Stimulated activated naive CD4-positive, alpha-beta T cell treated with Interleukin-2 at 50 U/mL for 16 hours (primary cell): Measurements from ENCODE around the gene SHROOM3.

Source experiments
- DNase-seq: peaks from one replicate; lab custom pipeline; 2025; lab: John Stamatoyannopoulos, UW

The SHROOM3 gene

DNA sequence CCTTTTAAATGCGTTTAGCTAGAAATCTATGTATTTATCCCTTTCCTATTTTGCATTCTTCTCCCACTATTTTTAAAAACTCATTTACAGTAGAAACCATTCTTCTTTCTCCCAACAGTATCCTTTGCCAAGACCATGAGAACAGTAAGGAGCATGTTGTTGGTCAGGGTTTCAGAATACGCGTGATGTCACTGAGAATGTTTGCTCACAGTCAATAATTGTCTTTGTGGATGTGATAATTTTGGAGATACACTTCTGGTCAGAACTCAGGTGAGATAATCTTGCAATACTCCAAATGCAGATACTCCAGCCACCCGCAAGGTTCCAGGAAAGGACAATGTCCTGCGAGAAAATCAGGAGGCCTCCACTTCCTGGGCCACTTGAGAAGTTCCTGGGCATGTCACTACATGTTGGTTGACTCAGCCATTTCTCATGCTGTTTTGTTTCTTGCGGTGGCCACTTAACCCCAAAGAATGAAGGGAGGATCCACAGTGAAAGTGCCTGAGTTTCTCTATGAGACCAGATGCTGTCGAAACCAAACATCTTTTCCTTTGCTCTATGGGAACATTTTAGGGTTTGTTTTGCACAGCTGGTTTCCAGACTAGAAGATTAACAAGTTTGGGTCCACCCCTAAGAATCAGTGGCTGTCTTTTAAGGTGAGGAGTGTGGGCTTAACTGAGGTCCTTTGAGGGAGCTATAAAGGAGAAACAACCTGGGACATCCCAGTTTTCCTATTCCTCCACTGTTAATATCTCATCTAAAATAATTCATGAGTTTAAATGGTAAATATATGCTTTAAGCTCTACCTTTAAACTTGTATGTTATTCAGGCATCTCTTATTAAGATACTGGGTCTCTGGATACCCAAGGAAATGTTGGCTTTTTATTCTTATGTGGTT lies 346.9 kb downstream of the SHROOM3 start:
- no peak for DNase-seq

DNA sequence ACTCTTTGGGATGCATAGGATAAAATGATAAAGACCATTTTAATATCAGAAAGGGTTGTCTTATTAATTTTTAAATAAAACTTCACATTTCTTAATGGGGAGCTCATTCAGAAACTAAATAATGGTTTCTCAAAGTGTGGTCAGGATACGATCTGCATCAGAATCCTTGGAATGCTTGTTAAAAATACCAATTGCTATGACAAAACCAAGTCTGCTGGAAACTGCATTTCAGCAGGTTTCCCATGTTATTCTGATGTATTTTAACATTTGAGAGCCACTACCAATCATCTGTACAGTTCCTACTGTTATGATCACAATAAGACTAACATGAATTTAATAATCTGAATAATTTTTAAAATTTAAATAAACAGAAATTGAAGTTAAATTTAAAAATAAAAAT lies 347.8 kb downstream of the SHROOM3 start:
- no peak for DNase-seq

GRCh38 chr4:76783836-76784235 lies 348.8 kb downstream of the SHROOM3 start:
- DNase-seq, result no peak

DNA sequence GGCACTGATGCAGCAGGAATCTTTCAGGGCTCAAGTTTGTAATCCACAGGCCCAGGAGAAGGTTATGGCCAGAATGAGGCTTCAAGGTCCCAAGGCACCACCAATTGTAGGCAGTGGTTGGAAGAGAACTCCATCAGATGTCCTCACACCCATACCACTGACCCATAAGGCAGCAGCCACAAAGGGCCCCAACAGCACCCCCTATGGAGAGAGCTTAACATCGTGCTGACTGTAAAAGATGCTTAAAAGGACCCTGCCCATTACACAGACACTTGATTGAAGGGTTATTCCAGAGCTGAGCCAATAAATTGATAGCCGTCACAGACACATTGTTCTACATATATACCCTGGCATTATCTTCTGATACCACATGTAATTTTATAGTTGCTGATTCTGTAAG lies 349.2 kb downstream of the SHROOM3 start:
- no peak for DNase-seq

DNA sequence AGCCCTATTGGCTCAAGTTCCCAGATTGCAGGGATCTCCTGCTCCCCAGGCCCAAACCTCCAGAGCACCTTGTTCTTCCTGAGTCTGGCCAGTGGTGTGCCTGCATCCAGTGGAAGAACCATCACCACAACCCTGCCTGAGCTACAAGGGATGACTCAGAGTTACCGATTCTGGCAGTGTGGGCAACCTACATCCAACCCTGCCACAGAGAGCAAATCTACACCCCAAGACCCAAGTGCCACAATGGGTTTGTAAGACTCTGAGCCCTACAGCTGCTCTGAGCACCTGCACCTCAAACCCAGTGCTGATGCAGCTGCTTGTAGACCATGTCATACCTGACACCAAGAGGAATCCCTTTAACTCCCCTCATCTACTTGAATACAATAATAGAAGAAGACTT lies 352.9 kb downstream of the SHROOM3 start:
- DNase-seq, result no peak

DNA sequence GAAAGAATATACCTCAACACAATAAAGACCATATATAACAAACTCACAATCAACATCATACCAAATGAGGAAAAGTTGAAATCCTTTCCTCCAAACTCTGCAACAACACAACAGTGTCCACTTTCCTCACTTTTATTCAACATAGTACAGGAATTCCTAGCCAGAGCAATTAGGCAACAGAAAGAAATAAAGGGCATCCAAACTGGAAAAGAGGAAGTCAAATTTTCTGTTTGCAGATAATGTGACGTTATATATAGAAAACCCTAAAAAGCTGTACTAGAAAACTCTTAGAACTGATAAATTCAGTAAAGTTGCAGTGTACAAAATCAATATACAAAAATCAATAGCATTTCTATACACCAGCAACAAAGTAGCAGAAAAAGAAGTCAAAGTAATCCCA lies 355.3 kb downstream of the SHROOM3 start:
- DNase-seq, result no peak

DNA sequence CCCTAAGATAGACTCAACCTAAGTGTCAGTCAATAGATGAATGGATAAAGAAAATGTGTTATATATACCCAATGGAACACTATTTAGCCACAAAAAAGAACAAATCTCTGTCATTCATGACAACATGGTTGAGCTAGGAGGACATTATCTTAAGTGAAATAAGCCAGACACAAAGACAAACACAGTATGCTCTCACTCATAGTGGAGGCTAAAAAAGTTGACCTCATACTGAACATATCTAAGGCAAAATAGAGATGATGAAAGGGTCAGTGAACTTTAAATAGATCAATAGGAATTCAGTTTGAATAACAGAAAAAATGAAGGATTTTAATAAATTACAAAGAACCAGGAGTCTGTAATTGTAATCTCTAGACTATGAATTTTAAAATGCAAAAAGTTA lies 356.4 kb downstream of the SHROOM3 start:
- DNase-seq, result no peak

DNA sequence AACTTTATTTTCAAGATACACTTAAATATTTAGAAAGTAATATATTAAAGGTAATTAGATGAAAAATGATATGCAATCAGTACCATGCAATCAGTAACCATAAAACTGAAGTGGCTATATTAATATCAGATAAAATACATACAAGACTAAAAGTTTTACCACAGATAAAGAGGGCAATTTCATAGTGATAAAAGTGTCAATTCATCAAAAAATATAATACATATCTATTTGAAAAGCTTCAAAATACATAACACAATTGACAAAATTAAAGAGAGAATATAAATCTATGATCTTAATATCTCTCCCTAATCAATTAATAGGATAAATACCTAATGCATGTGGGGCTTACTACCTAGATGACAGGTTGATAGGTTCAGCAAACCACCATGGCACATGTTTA lies 357.4 kb downstream of the SHROOM3 start:
- DNase-seq, result no peak

DNA sequence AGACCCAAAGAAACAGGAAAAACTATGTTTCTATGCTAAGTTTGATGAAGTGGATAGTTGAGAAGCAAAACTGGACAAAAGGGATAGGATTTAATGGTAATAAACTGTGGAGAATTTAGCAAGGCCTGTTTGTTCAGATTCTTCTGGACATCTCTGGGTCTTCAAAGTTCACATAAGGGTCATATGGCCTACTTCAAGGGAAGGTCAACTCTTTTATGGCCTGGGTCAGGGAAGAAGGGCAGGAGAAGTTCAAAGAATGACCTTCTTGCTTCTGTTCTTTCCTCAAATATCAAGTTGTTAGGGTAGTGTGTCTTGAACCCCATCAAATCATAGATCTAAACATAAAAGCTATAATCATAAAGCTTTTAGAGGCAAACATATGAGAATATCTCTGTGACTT lies 360.2 kb downstream of the SHROOM3 start:
- no peak for DNase-seq

DNA sequence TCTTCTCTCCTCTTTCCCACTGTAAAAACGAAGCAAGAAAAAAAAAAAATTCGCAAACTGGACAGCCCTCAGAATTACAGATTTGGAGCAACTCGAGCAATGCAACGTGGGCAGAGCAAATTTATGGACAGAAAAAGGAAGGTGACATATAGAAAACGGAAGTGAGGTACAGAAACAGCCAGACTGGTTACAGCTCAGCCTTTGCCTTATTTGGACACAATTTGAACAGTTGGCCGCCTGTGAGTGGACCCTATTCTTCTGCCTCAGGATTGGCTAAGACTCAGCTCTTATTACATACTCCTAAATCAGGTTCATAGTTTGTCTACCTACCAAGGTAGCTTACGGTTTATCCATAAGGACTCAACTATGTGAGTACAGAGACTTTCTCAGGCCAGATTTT lies 364.1 kb downstream of the SHROOM3 start:
- no peak for DNase-seq

DNA sequence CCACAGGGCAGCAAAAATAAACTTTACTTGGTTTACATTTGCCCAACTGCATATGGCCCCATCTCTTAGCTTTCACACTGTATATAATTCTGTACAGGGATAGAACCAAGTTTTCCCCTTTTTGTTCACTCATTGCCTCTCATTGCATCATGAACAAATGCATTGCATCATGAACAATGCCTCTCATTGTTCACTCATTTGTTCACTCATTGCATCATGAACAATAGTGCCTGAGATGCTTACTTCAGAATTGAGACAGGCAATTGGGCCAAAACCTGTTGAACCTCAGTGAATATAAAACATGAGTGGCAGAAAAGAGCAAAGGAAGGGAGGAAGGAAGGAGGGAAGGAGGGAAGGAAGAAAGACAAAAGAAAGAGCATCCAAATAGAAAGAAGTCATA lies 364.7 kb downstream of the SHROOM3 start:
- no peak for DNase-seq

GRCh38 chr4:76800902-76801301 lies 365.9 kb downstream of the SHROOM3 start:
- no peak for DNase-seq

GRCh38 chr4:76801621-76802235 lies 366.7 kb downstream of the SHROOM3 start:
- DNase-seq, result no peak

- no peak for DNase-seq
Observed at GRCh38 chr4:76802236-76803021, 367.4 kb downstream of the SHROOM3 start.

DNA sequence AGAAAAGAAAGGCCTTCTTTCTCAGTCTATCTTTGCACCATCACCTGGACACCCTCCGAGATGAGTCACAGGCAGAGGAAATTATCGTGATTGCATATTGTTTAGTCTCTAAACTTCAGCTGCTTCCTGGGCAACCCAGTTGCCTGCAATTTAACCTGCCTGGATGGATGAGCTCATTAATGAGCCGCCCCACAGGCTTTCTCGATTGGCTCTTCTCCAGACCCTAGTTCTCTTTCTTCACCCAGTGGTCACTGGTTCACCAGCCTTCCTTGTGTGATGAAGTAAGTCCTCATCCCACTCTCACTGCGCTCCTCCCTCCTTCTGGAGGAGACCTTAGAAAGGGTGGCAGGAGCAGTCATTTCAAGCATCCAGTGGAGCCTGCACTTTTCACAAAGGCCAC lies 368.5 kb downstream of the SHROOM3 start:
- DNase-seq, result no peak

DNA sequence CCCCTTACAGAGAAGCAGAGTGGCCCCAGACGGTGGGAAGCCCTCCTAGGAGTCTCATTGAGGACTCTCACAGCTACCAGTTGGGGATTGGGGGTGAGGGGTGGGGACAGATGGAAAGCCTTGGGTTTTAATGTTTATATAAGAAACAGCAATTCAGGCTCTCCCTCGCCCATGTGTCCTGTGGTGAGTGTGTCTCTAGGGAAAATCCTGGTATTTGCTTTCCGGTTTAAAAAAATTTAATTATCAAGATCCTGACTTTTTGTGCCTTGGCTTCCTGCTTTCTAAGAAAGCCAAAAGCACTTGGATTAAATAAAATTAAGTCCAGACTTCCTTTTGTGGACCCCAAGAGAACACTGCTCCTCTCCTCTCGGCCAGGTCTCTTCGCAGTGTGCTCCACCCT lies 369.1 kb downstream of the SHROOM3 start:
- DNase-seq, result no peak

DNA sequence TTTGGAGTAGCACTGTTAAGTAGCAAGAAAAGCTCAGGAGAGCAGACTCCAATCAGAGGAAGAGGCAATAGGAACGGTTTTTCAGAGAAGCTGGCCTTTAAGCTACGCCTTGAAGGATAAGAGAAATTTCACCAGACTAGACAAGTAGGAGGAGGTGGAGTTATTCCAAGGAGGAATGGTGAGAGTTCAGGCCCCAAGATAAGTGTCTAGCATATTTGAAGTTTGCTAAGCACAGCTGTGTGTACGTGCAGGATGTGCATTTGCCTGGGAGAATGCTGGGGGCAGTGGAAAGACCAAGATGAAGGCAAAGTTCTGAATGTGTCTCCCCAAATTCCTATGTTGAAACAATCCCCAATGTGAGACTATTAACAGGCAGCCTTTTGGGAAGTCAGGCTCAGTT lies 371.3 kb downstream of the SHROOM3 start:
- no peak for DNase-seq

- no peak for DNase-seq
Observed at GRCh38 chr4:76806757-76807156, 371.7 kb downstream of the SHROOM3 start.

GRCh38 chr4:76809594-76810305 lies 374.7 kb downstream of the SHROOM3 start:
- no peak for DNase-seq

DNA sequence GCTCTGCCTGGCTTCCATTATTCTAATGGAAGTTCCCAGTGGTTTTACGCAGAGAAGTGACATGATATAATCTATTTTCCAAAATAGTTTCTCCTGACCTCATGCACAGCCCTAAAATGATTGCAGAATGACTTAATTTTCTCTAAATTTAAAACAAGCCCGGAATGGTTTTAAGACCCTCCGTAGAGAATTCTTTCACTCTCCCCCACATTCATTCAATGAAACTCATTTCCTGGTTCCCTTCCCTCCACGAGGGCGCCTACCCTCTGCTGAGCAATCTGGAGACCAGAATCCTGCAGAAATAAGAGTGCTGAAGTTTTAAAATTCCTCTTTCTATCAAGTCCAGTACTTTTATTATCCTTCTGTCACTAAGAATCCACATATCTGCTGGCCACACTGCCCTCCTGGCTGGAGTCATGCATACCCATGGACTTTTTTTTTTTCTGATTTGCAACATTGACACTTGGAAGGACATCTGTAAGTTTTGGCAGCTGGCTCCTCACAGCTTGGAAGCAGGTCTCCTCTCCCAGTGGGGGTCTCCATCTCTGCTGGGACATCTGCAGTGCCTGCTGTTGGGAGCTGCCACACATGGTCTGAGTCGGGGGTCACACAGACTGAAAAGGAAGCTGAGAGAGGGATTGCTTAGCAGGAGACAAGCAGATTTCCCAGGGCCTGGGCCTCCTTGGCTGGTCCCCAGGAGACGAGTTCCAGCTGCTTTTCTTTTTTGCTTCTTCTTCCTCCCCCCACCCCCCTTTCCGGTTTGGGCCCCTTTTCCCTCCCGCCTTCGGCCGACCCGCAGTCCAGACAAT lies 376.8 kb downstream of the SHROOM3 start:
- DNase-seq, result no peak

DNA sequence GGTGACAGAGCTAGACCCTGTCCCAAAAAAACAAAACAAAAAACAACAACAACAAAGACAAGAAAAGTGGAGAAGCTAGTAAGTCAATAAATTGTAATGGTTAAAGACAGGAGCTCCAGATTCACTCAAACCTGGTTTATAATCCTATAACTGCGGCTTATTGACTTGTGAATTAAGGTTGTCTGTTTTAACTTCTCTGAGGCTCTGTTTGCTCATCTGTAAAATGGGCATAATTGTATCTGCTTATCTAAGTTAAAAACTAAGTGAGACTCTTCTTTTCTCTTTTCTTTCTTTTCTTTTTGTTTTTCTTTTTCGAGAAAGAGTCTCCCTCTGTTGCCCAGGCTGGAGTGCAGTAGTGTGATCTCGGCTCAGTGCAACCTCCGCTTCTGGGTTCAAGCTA lies 378.0 kb downstream of the SHROOM3 start:
- DNase-seq, result no peak
